WTC11 (cell line): ENCODE measurements around the gene KCTD16.

Experiments used
- MLX ChIP-seq: sonication (generic); formaldehyde crosslinking; IDR thresholded peaks from 2 replicates; pipeline ENCODE4 v1.8.1; 2023; ENCODE audit warnings: mild to moderate bottlenecking, missing genetic modification reagents, moderate library complexity
- NR1H2 ChIP-seq: sonication (generic); formaldehyde crosslinking; IDR thresholded peaks from 2 replicates; pipeline ENCODE4 v1.9.0; 2021; ENCODE audit warnings: mild to moderate bottlenecking, moderate library complexity, missing genetic modification reagents
- NR2C2 ChIP-seq: sonication (generic); formaldehyde crosslinking; IDR thresholded peaks from 2 replicates; pipeline ENCODE4 v1.8.0; 2022; ENCODE audit warnings: mild to moderate bottlenecking, missing genetic modification reagents
- TF ChIP-seq, protein P1 (sequence below): fragments of 200-600 bp; IDR thresholded peaks from 2 replicates; pipeline ENCODE4 v1.8.0; 2022; ENCODE audit warnings: antibody characterized with exemption

DNA sequence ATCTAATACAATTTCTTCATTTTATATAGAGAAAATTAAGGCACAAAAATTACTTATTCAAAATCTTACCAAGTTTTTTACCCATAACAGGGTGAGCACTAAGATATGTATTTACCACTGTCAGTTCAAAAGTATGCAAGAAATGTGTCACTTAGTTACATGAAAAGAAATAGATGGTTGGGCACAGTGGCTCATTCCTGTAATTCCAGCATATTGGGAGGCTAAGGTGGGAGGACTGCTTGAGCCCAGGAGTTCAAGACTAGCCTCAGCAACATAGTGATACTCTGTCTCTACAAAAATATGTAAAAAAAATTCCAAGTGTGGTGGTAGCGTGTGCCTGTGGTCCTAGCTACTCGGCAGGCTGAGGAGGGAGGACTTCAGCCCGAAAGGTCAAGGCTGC lies 19.6 kb upstream of the KCTD16 start:
- TF ChIP-seq, protein P1, sequence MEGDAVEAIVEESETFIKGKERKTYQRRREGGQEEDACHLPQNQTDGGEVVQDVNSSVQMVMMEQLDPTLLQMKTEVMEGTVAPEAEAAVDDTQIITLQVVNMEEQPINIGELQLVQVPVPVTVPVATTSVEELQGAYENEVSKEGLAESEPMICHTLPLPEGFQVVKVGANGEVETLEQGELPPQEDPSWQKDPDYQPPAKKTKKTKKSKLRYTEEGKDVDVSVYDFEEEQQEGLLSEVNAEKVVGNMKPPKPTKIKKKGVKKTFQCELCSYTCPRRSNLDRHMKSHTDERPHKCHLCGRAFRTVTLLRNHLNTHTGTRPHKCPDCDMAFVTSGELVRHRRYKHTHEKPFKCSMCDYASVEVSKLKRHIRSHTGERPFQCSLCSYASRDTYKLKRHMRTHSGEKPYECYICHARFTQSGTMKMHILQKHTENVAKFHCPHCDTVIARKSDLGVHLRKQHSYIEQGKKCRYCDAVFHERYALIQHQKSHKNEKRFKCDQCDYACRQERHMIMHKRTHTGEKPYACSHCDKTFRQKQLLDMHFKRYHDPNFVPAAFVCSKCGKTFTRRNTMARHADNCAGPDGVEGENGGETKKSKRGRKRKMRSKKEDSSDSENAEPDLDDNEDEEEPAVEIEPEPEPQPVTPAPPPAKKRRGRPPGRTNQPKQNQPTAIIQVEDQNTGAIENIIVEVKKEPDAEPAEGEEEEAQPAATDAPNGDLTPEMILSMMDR: no peak
- TF ChIP-seq NR1H2: no peak
- TF ChIP-seq MLX (CRISPR knock-in tag): no peak
- TF ChIP-seq NR2C2 (CRISPR knock-in tag): no peak
